Sigmoid colon (tissue), 7 donors: ENCODE data around the gene TRPM3. TPM values are rescaled to one million over a fixed set of nuclear protein-coding genes. Genes with fewer than 3 reads are reported as not detected.

Source experiments
- DNase-seq: peaks from one replicate; pipeline ENCODE4 v3.0.0-alpha.2; 2019
- H3K27ac ChIP-seq, 4 donors: fragments of 200-600 bp; sonication (generic); one replicate each; pipeline ENCODE4 v1.5.1; 2016 to 2019; ENCODE audit warnings: mild to moderate bottlenecking in 1 of 4
- H3K27me3 ChIP-seq, 3 donors: fragments of 200-600 bp; sonication (generic); one replicate each; pipeline ENCODE4 v1.5.1; 2019; ENCODE audit warnings: mild to moderate bottlenecking in 1 of 3
- H3K36me3 ChIP-seq, 4 donors: fragments of 200-600 bp; sonication (generic); one replicate each; pipeline ENCODE4 v1.5.1; 2016 to 2019
- H3K4me1 ChIP-seq, 4 donors: fragments of 200-600 bp; sonication (generic); one replicate each; pipeline ENCODE4 v1.5.1; 2017 to 2019
- H3K4me3 ChIP-seq, 4 donors: fragments of 200-600 bp; sonication (generic); one replicate each; pipeline ENCODE4 v1.5.1; 2017 to 2019; ENCODE audit warnings: mild to moderate bottlenecking in 2 of 4, moderate library complexity in 1 of 4
- H3K9me3 ChIP-seq, 4 donors: fragments of 200-600 bp in 3 of 4; sonication (generic) in 3 of 4; one replicate each; pipeline versions ENCODE4 v1.5.1 to v1.6.1; 2013 to 2019
- EP300 ChIP-seq, 4 donors: sonication (generic); formaldehyde crosslinking; IDR thresholded peaks; one replicate each; pipeline ENCODE4 v1.6.1; 2017; ENCODE audit warnings: antibody characterized with exemption in 4 of 4
- POLR2A ChIP-seq, 2 donors: fragments of 450-650 bp; IDR thresholded peaks; one replicate each; pipeline ENCODE4 v1.6.1; 2016; ENCODE audit warnings: antibody characterized with exemption in 2 of 2, mild to moderate bottlenecking in 2 of 2, moderate library complexity in 2 of 2
- POLR2AphosphoS5 ChIP-seq, 4 donors: sonication (generic); formaldehyde crosslinking; IDR thresholded peaks; one replicate each; pipeline ENCODE4 v1.6.1; 2017; ENCODE audit warnings: antibody characterized with exemption in 4 of 4
- WGBS, 2 donors: extraction: QIAGEN DNeasy Blood & Tissue Kit; methylation state at CpG; one replicate each; pipeline ENCODE4 v1.1.7; 2013; 5-methylcytosine and 5-hydroxymethylcytosine counted together
- intact Hi-C: fragments of 100-400 bp; cut with DNase I; formaldehyde crosslinking; loops from one replicate; pipeline ENCODE4 v1.15.1; 2023
- polyA plus RNA-seq, 3 donors: library from polyadenylated mRNA; stranded (reverse); fragments of 200-250 nt; gene quantifications; one replicate each; pipeline ENCODE4 v1.2.3, GENCODE V29; 2013
- total RNA-seq, 4 donors: library from RNA; depleted of rRNA; stranded (reverse); fragments of >200 nt; gene quantifications; one replicate each; pipeline ENCODE4 v1.1.0, GENCODE V29; 2016
- TF ChIP-seq, protein P1 (sequence below), 4 experiments: fragments of 450-650 bp in 3 of 4; fragments of 200-600 bp in 1 of 4; IDR thresholded peaks; one replicate each; pipeline ENCODE4 v1.5.1; 2016 to 2019; ENCODE audit warnings: antibody characterized with exemption in 4 of 4, mild to moderate bottlenecking in 3 of 4, moderate library complexity in 2 of 4
- donor health status: healthy with polysubstance abuse.
- donor health status: Bipolar disorder and iron deficiency.
- donor health status: healthy.

Gene TRPM3
- total and polyA plus RNA-seq, 7 donors: 0.07 to 1.8 (median 0.41) TPM; not detected in 2

GRCh38 chr9:71073494-71073893, 47.9 kb downstream of the TRPM3 start:
- DNase-seq: no peak
- H3K27ac ChIP-seq: no peak overlapping the region
- WGBS, 2 donors: 92 to 96% methylated on average over 2 of the region's 2 CpGs
- H3K36me3 ChIP-seq: no peaks in the 10 kb centered on the region
- no peaks in the 10 kb centered on the region for H3K27me3 ChIP-seq
- H3K4me3 ChIP-seq: no peak overlapping the region
- no peaks in the 10 kb centered on the region for H3K4me1 ChIP-seq
- intact Hi-C loops: no loop called here
- H3K9me3 ChIP-seq: no peaks in the 10 kb centered on the region
- no peak for TF ChIP-seq EP300 (IDR thresholded peaks at IDR 0.05)
- no peak for TF ChIP-seq POLR2A (IDR thresholded peaks at IDR 0.05)
- TF ChIP-seq, protein P1, sequence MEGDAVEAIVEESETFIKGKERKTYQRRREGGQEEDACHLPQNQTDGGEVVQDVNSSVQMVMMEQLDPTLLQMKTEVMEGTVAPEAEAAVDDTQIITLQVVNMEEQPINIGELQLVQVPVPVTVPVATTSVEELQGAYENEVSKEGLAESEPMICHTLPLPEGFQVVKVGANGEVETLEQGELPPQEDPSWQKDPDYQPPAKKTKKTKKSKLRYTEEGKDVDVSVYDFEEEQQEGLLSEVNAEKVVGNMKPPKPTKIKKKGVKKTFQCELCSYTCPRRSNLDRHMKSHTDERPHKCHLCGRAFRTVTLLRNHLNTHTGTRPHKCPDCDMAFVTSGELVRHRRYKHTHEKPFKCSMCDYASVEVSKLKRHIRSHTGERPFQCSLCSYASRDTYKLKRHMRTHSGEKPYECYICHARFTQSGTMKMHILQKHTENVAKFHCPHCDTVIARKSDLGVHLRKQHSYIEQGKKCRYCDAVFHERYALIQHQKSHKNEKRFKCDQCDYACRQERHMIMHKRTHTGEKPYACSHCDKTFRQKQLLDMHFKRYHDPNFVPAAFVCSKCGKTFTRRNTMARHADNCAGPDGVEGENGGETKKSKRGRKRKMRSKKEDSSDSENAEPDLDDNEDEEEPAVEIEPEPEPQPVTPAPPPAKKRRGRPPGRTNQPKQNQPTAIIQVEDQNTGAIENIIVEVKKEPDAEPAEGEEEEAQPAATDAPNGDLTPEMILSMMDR (IDR thresholded peaks at IDR 0.05): no peak
- no peak for TF ChIP-seq POLR2AphosphoS5 (IDR thresholded peaks at IDR 0.05)

DNA sequence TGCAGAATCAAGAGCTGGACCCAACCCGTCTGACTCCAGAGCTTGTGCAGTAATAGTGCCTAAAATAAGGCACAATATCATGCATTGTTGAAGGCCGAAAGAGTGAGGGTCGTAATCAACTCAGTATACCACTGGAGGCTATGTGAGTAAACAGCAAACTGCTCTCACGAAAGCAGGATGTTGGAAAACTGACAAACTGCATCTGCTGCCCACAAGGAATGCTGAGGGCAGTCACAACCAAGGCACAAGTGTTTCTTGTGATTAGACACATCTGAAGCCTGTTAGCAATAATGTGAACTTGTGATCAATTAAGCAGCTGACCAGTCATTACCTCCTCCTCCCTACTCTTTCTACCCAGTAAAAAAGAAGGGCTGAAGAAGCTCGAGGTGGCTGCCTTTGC, 48.8 kb downstream of the TRPM3 start:
- intact Hi-C loops: no loop called here
- H3K27ac ChIP-seq: no peak overlapping the region

GRCh38 chr9:71071633-71072032, 49.8 kb downstream of the TRPM3 start:
- WGBS, 2 donors: 88 to 95% methylated on average over 1 of the region's 1 CpG
- H3K27me3 ChIP-seq: no peaks in the 10 kb centered on the region
- intact Hi-C loops: no loop called here
- H3K27ac ChIP-seq: no peak overlapping the region
- H3K36me3 ChIP-seq: no peaks in the 10 kb centered on the region
- H3K4me3 ChIP-seq: no peak overlapping the region
- H3K4me1 ChIP-seq: no peaks in the 10 kb centered on the region
- DNase-seq: no peak
- H3K9me3 ChIP-seq: peaks cover 0 to 2% (median 0%) of the 10 kb centered on the region in 4 donors
- no peak for TF ChIP-seq POLR2A (IDR thresholded peaks at IDR 0.05)
- TF ChIP-seq, protein P1 (IDR thresholded peaks at IDR 0.05): no peak
- no peak for TF ChIP-seq POLR2AphosphoS5 (IDR thresholded peaks at IDR 0.05)
- TF ChIP-seq EP300 (IDR thresholded peaks at IDR 0.05): no peak

More for the DNA sequence above, 48.8 kb downstream of the TRPM3 start:
- H3K9me3 ChIP-seq: peaks cover 0 to 2% (median 0%) of the 10 kb centered on the region in 4 donors
- no peak overlapping the region for H3K4me3 ChIP-seq
- H3K4me1 ChIP-seq: no peaks in the 10 kb centered on the region
- DNase-seq: no peak
- H3K27me3 ChIP-seq: no peaks in the 10 kb centered on the region
- 78% methylated on average over 5 of the region's 5 CpGs for WGBS, 2 donors
- TF ChIP-seq POLR2A (IDR thresholded peaks at IDR 0.05) (no peak), POLR2AphosphoS5 (IDR thresholded peaks at IDR 0.05) (no peak), EP300 (IDR thresholded peaks at IDR 0.05) (no peak)
- TF ChIP-seq, protein P1 (IDR thresholded peaks at IDR 0.05): no peak
- no peaks in the 10 kb centered on the region for H3K36me3 ChIP-seq

DNA sequence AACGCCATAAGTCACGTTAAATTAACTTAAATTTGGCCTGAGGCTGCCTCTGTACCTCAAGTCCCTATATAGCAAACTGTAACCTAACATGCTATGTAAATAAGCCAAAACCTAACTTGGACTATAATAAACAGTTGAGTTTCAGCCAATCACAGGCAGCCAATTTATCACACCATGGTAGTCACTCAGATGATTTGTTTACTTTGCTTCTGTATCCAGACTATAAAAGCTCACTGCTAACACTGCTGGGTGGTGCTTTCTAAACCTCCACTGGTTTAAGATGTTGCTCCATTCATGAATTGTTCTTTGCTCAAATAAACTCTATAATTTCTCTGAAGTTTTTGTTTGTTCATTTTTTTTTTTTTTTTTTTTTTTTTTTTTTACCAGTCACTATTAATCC, 62.8 kb downstream of the TRPM3 start:
- TF ChIP-seq, protein P1 (IDR thresholded peaks at IDR 0.05): no peak
- TF ChIP-seq POLR2A (IDR thresholded peaks at IDR 0.05) (no peak), POLR2AphosphoS5 (IDR thresholded peaks at IDR 0.05) (no peak), EP300 (IDR thresholded peaks at IDR 0.05) (no peak)
- Histone ChIP-seq H3K27me3 (no peaks in the 10 kb centered on the region), H3K27ac (no peak overlapping the region)

GRCh38 chr9:71052287-71052686, 69.1 kb downstream of the TRPM3 start:
- intact Hi-C loops: no loop called here

More for the DNA sequence above, 62.8 kb downstream of the TRPM3 start:
- H3K4me1 ChIP-seq: no peaks in the 10 kb centered on the region
- H3K9me3 ChIP-seq: no peaks in the 10 kb centered on the region
- H3K4me3 ChIP-seq: no peak overlapping the region
- intact Hi-C loops: no loop called here
- no peaks in the 10 kb centered on the region for H3K36me3 ChIP-seq
- DNase-seq: no peak
- WGBS, 2 donors: 22 to 76% methylated on average over 2 of the region's 2 CpGs

More at GRCh38 chr9:71052287-71052686, 69.1 kb downstream of the TRPM3 start:
- H3K4me3 ChIP-seq: no peak overlapping the region
- H3K9me3 ChIP-seq: no peaks in the 10 kb centered on the region
- no peaks in the 10 kb centered on the region for H3K27me3 ChIP-seq
- TF ChIP-seq, protein P1 (IDR thresholded peaks at IDR 0.05): no peak
- 20 to 54% methylated on average over 4 of the region's 4 CpGs for WGBS, 2 donors
- H3K27ac ChIP-seq: no peak overlapping the region
- H3K4me1 ChIP-seq: no peaks in the 10 kb centered on the region
- no peak for DNase-seq
- no peaks in the 10 kb centered on the region for H3K36me3 ChIP-seq
